Glomerular visceral epithelial cell (primary cell): ENCODE measurements around the gene TARBP1.
"Not testable (repeated sequence)": the region's sequence is repeated elsewhere in the genome, so short reads cannot be mapped to it uniquely, and the experiment has no call there.

Source experiments
- DNase-seq: peaks from one replicate; pipeline ENCODE4 v3.0.0-alpha.2; 2016; ENCODE audit errors: extremely low spot score

The TARBP1 gene

DNA sequence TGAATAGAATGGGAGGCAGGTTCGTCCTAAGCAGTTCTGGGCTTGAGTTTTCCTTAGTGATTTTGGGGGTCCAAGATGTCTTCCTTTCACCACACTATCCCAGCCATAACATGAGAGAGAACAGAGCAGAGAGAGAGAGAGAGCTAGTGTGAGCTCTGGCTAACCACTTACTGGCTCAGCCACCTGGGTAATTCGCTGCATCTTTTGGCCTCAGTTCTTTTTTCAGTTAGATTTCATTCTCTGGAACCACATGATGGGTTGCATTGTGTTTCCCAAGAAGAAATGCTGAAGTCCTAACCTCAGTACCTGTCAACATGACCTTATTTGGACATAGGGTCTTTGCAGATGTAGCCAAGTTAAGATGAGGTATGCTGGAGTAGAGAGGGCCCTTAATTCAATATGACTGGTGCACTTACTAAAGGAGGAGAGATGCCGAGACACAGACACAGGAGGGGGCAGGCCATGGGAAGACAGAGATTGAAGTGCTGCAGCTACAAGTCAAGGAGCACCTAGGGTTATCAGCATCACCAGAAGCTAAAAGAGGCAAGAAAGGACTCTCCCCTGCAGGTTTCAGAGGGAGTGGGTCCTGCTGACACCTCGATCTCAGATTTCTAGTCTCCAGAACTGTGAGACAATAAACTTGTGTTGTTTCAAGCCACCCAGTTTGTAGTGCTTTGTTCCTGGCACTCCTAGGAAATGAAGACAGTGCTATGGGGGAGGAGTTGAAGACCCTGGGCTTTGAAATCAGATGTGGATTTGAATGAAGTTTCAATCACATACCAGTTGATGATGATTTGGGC, 26.2 kb upstream of the TARBP1 start:
- no peak for DNase-seq

DNA sequence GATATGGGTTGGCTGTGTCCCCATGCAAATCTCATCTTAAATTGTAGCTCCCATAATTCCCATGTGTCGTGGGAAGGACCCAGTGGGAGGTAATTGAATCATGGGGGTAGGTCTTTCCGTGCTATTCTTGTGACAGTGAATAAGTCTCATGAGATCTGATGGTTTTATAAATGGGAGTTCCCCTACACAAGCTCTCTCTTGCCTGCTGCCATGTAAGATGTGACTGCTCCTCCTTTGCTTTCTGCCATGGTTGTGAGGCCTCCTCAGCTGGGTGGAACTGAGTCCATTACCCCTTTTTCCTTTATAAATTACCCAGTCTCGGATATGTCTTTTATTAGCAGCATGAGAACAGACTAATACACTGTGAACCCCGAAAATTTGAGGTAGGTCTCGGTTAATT, 25.3 kb upstream of the TARBP1 start:
- not testable (repeated sequence) for DNase-seq

DNA sequence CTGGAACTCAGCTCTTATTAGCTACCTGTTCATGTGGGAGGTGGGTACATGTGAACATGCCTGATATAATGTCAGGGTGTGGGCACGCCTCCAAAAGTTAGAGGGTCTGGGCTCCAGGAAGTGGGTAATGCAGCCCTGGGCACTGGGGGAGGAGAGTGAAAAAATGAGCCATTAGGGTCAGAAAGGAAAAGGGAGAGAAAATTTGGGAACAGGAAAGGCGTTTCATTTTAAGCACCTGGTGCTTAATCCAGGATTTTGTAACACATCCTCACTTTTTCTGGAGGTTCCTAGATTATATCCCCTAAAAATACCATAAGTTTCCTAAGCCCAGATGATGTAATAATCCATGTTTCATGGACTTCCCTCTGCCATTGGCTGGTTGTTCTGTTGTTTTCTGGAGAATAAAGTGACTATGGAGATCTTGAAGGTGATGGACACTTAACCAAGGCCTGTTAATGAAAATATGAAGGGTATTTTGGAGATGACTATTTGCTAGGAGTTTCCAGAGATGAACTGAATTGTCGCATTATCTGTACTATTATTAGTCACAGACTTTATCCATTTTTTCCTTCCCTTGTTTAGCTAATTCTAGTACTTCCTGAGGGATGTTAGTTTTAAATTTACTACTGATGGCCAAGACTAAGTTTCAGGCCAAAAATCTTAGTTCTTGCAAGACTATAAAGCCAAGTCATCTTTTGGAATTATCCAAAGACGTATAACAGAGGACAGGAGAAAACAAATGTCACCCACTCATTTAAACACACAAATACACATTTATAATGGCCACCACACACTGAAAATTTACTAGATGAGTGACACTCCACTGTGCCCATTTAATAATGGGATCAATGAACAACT, 24.4 kb upstream of the TARBP1 start:
- no peak for DNase-seq

- DNase-seq: no peak
These were observed 23.8 kb upstream of the TARBP1 start for GRCh38 chr1:234502785-234503184.

DNA sequence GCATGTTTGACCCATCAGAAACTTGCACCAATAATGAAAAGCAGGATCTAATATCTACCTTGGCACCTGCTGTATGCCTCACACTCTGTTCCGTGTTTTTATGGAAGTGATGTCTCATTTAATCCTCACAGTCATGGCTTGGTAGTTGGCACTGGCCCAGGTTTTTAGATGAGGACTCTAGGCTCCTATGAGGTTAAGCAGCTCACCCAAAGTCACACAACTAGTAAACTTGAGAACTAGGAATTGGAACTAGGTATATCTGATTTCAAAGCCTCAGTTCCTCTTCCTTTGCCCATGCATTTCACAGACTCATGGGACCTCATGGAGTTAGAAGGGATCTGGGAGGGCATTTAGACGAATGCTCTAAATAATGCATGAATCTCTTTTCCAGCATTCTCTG, 21.3 kb upstream of the TARBP1 start:
- DNase-seq: no peak

DNA sequence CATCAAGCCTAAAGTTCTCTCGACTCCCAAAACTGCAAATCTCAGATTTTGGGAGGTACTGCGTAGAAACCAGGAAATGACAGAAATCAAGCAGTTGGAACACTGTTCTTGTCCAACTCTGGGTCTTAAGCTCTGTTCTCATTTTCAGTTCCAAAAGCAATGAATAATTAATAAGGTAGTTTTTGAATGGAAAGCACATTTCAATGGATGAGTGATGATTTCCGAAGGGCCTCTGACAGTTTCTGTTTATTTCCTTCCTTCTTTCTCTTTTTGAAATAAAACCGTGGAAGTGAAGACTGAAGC, 20.9 kb upstream of the TARBP1 start:
- no peak for DNase-seq

DNA sequence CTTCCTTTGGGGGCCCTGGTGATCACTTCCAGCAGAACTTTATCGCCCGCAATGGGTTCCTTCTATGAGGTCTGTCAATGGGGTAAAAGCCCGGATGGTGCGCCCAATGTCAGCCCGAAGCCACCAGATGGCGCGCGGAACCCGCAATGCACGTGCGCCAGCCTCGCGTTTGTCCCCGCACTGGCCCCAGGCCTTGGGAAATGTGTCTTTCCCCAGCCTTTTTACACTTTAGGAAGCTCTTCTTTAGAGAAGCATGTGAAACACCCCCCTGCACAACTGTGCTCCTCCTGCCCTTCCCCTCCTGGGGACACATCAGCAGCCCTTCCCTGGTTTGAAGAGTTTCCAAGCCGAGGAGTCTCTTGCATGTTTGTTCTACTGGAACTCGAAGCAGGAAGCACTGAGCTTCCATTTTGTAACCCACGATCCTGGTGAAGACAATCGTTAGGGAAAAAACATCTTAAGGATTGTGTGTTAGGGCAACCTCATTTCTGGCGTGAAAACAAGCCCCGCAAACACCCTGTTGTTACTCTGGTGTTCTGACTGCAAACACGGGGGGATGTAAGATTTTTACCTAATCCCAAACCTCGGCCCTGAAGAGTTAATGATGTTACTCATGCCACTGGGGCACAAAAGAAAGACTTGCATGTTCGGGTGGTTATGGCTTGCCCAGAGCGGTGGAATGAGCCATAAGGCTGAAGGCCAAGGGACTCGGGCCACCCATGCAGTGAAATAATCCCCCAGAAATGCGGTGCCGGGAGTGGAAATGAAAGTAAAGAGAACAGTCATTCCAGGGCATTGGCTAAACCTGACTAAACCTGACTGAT, 20.4 kb upstream of the TARBP1 start:
- DNase-seq: peak; percentile 84

DNA sequence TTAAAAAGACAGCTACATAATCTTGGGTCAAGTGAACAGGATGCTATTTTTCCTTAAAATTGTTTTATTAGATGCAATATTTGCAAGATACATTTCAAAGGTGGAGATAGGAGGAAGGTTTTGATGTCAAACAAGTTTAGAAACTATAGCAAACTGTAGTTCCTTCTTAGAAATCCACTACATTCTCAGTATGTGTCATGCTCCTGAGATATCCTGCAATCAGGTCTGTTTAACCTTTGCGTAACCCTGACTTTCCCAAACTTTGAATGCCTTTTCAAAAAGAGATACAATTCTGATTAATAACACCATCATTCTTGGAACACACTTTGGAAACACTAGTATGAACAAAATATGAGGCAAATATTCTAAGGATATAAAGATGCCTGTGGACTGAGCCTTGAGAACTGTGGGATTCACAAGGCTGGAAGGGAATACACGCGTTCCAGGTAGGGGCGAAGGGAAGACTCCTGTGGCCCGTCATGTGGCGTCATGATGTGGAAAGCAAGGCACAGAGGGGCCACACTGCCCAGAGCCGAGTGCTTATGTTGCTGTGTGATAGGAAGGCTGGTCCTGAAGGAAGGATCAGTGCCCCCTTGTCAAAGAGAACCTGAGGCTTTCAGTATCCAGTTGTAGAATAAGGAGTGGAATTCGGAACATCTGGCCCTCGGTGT, 19.6 kb upstream of the TARBP1 start:
- DNase-seq: no peak

- no peak for DNase-seq
These were observed 18.6 kb upstream of the TARBP1 start for GRCh38 chr1:234497589-234497988.

GRCh38 chr1:234495231-234495990, 16.4 kb upstream of the TARBP1 start:
- peak; percentile 81 for DNase-seq

GRCh38 chr1:234494049-234494448, 15.1 kb upstream of the TARBP1 start:
- no peak for DNase-seq

DNA sequence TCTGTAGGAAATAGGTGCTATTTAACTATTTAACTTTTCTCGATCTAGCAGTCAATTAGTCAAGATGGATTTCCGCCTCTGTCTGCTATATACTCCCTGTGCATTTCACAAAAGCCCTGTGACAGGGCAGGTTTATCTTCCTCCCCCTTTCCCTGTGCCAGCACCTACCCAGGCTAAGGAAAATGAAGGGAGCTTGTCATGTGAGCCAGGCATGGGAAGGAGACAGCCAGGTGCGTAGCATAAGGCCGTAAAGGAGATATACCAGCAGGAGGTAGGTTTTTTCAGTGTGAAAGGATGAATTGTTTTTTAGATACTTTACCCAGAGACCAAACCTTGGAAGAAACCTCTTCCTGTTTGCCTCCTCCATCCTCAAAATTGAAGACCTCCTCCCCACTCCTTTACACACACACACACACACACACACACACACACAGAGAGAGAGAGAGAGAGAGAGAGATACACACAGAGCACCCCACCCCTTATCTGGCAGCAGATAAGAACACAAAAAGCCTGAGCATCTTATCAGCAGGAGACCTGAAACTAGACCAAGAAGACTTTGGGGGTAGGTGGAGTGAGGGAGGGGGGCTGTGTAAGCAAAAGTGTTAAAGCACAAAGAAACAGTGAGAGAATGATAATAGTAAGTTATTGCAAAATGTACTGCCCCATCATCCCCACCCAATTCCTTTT, 12.0 kb upstream of the TARBP1 start:
- no peak for DNase-seq

GRCh38 chr1:234489698-234490077, 10.7 kb upstream of the TARBP1 start:
- no peak for DNase-seq

GRCh38 chr1:234489007-234489697, 10.2 kb upstream of the TARBP1 start:
- no peak for DNase-seq

DNA sequence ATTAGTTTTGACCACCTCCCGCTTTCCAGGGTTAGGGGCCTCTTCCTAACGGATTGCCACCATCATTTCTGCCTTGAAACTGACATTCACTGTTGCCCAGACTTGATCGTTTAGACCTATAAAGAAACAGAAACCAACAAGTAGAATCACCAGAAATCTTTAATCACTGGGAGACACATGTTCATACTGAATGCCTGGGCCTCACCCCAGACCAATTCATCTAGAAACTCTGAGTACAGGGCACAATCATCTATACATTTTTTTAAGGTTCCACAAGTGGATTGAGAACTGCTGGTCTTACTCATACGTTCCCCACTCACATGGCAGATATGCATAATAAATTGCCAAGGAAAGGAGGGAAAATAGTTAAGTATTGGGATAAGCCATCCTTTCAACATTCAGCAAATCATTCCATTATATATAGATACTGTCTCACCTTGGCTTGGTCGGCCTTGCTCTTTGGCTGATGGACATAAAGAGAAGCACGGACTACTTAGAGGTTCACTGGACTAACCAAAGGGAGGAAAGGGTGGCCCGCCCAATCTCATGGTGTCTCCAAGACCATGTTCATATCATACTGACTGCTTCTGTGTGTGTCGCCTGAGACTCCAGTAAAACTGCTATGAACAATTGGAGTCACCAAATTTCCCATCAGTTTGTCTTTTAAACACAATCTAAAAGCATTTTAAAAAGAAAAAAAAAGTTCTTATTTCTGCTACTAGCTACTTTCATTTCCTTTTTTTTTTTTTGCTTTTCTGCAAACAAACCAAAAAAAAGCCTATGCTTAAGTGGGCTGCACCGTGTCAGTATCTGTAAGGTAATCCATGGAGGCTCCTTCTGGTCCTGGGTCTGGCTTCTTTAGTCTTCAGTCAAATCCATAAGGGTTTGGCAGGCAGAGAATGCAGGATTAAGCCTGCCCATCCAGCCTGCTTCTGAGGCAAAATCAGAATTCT, 9.4 kb upstream of the TARBP1 start:
- DNase-seq: no peak

DNA sequence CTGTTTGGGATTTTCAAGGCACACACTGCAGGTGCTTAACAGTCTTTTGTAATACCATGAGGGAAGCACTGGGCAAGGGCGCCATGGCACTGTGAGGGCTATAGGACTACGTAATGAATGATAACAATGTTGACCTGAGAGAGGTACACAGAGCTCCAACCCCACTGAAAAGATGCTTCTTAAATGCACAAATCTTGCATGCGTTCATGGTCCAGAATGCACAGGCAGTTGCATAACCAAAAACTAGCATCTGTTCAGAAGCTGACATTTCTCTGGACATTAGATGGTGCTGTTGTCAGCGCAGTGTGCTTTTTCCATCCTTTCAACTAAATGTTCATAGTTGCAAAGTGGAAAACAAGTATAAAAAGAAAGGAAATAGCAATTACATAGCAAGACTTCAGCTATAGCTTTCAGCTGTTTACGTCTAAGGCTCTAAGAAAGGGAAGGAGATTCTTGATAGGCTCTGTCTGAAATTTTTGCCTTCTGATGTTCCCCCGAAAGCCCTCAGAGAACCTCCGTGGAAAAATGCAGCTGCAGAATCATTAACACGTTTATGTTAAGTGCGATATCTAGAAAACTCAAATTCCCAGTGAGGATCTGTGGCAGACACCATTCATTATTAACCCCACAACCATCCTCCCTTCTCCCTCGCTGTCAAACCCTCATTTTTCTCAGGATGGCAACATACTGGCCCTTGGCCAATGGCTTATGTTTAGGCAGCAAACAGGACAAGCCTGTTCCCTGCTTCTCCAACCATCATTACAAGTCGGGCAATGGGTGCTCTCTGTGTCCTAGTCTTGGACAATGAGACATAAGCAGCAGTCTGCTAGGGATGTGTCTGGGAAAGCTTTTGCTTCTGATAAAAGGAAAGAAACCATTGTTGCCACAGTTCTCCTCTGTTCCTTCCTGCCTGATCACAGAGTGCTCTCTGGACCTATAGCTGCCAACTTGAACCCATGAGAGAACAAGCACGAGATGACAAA, 8.2 kb upstream of the TARBP1 start:
- DNase-seq: peak; percentile 49

DNA sequence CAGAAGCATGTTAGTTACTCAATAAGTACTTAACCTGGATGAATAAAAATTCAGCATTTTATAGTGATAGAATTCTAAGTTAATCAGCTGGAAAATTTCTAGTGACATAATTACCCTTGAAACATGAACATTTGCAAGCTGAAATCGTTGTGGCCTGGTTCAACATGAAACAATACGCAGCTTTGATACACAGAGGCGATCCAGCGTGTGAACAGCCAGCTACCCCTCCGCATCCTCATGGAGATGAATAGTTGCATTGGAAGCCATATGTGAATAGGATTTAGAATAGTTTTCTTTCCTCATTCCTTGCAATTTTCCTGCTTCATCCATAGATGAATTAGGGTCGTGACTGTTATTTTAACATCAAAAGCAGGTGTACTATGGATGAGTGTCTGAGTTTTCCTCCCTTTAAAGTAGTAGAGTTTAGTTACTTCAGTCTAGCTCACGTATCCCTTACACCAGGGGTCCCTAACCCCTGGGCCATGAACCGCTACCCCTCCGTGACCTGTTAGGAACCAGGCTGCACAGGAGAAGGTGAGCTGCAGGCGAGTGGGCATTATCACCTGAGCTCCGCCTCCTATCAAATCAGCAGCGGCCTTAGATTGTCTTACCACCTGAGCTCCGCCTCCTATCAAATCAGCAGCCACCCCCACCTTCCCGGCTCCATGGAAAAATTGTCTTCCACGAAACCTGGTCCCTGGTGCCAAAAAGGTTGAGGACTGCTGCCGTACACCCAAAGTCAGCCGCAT, 6.2 kb upstream of the TARBP1 start:
- no peak for DNase-seq
